Liver (tissue), 9 donors: ENCODE measurements around the gene MSLN. TPM values are rescaled to one million over a fixed set of nuclear protein-coding genes. Genes with fewer than 3 reads are reported as not detected.

ENCODE experiments used
- DNase-seq: peaks from one replicate; pipeline ENCODE4 v3.0.0-alpha.2; 2017; ENCODE audit warnings: low spot score
- H3K27ac ChIP-seq, 2 donors: one replicate each; pipeline ENCODE4 v1.7.0; 2013; ENCODE audit warnings: inconsistent platforms in 2 of 2, low read length in 2 of 2, control low read depth in 1 of 2, low read depth in 1 of 2, mild to moderate bottlenecking in 1 of 2
- H3K27me3 ChIP-seq, 4 donors: one replicate each; pipeline versions ENCODE4 v1.6.1 to v1.7.0; 2013; ENCODE audit warnings: low read length in 3 of 4, inconsistent platforms in 1 of 4, mild to moderate bottlenecking in 1 of 4, moderate library complexity in 1 of 4; ENCODE audit not compliant: control insufficient read depth in 4 of 4, insufficient read depth in 4 of 4
- H3K36me3 ChIP-seq, 4 donors: one replicate each; pipeline versions ENCODE4 v1.6.1 to v1.7.0; 2013; ENCODE audit warnings: low read length in 3 of 4, mild to moderate bottlenecking in 3 of 4, low read depth in 1 of 4, moderate library complexity in 1 of 4; ENCODE audit not compliant: control insufficient read depth in 4 of 4, insufficient read depth in 3 of 4
- H3K4me1 ChIP-seq, 4 donors: one replicate each; pipeline versions ENCODE4 v1.6.1 to v1.7.0; 2013; ENCODE audit warnings: low read length in 3 of 4, mild to moderate bottlenecking in 3 of 4, moderate library complexity in 1 of 4; ENCODE audit not compliant: control insufficient read depth in 4 of 4, insufficient read depth in 4 of 4
- H3K4me3 ChIP-seq, 3 donors: one replicate each; pipeline versions ENCODE4 v1.6.1 to v1.7.0; 2013; ENCODE audit warnings: low read length in 3 of 3, control low read depth in 1 of 3, low read depth in 1 of 3, mild to moderate bottlenecking in 1 of 3
- H3K9ac ChIP-seq, 2 donors: one replicate each; pipeline ENCODE4 v1.7.0; 2013; ENCODE audit warnings: low read length in 2 of 2, mild to moderate bottlenecking in 2 of 2, moderate library complexity in 2 of 2, control low read depth in 1 of 2, low read depth in 1 of 2
- H3K9me3 ChIP-seq, 4 donors: one replicate each; pipeline versions ENCODE4 v1.6.1 to v1.7.0; 2013; ENCODE audit warnings: low read length in 3 of 4; ENCODE audit not compliant: control insufficient read depth in 4 of 4
- EGR1 ChIP-seq, 2 donors: IDR thresholded peaks; 2 replicates each; pipeline ENCODE4 v1.6.1; 2016 to 2018; ENCODE audit warnings: antibody characterized with exemption in 2 of 2, low read depth in 2 of 2
- FOXA1 ChIP-seq: IDR thresholded peaks from 2 replicates; pipeline ENCODE4 v1.6.1; 2016; ENCODE audit warnings: antibody characterized with exemption
- FOXA2 ChIP-seq: IDR thresholded peaks from 2 replicates; pipeline ENCODE4 v1.6.1; 2016; ENCODE audit warnings: antibody characterized with exemption
- GABPA ChIP-seq, 2 donors: IDR thresholded peaks in 1 of 2; conservative IDR thresholded peaks in 1 of 2; 2 replicates each; pipeline ENCODE4 v1.6.1; 2016; ENCODE audit warnings: antibody characterized with exemption in 2 of 2, mild to moderate bottlenecking in 1 of 2, moderate library complexity in 1 of 2
- HNF4A ChIP-seq, 2 donors: conservative IDR thresholded peaks; 2 replicates each; pipeline ENCODE4 v1.6.1; 2016; ENCODE audit warnings: antibody characterized with exemption in 2 of 2, mild to moderate bottlenecking in 2 of 2
- HNF4G ChIP-seq: IDR thresholded peaks from 2 replicates; pipeline ENCODE4 v1.6.1; 2016; ENCODE audit warnings: antibody characterized with exemption
- JUND ChIP-seq, 2 donors: IDR thresholded peaks; 2 replicates each; pipeline ENCODE4 v1.6.1; 2016; ENCODE audit warnings: antibody characterized with exemption in 2 of 2
- NR2F2 ChIP-seq: IDR thresholded peaks from 2 replicates; pipeline ENCODE4 v1.6.1; 2016; ENCODE audit warnings: antibody characterized with exemption
- RAD21 ChIP-seq, 2 donors: IDR thresholded peaks; 2 replicates each; pipeline ENCODE4 v1.6.1; 2016; ENCODE audit warnings: antibody characterized with exemption in 2 of 2, mild to moderate bottlenecking in 2 of 2
- RXRA ChIP-seq, 2 donors: IDR thresholded peaks; 2 replicates each; pipeline ENCODE4 v1.6.1; 2017 to 2018; ENCODE audit warnings: antibody characterized with exemption in 2 of 2, mild to moderate bottlenecking in 1 of 2
- SP1 ChIP-seq: IDR thresholded peaks from 2 replicates; pipeline ENCODE4 v1.6.1; 2018; ENCODE audit warnings: antibody characterized with exemption, mild to moderate bottlenecking
- TAF1 ChIP-seq: conservative IDR thresholded peaks from 2 replicates; pipeline ENCODE4 v1.6.1; 2016; ENCODE audit warnings: antibody characterized with exemption, mild to moderate bottlenecking
- YY1 ChIP-seq: IDR thresholded peaks from 2 replicates; pipeline ENCODE4 v1.6.1; 2016; ENCODE audit warnings: antibody characterized with exemption, mild to moderate bottlenecking
- WGBS: extraction: QIAGEN DNeasy Blood & Tissue Kit; methylation state at CpG from one replicate; pipeline ENCODE4 v1.1.7; 2013; 5-methylcytosine and 5-hydroxymethylcytosine counted together
- polyA plus RNA-seq, 2 donors: library from polyadenylated mRNA; stranded (reverse) in 1 of 2; unstranded in 1 of 2; fragments of 200-250 nt in 1 of 2; fragments of >200 nt in 1 of 2; fragmentation: Nextera tagmentation in 1 of 2; extraction: Ambion mirVana in 1 of 2; gene quantifications; one replicate each; pipeline versions ENCODE4 v1.2.1 to v1.2.3, GENCODE V29; 2013 to 2015
- total RNA-seq, 2 donors: library from RNA; depleted of rRNA; stranded (reverse); fragments of >200 nt; gene quantifications; one replicate each; pipeline ENCODE4 v1.2.3, GENCODE V29; 2014
- TF ChIP-seq, protein P1 (sequence below): IDR thresholded peaks from 2 replicates; pipeline ENCODE4 v1.6.1; 2016; ENCODE audit warnings: antibody characterized with exemption
- TF ChIP-seq, protein P2 (sequence below): IDR thresholded peaks from 2 replicates; pipeline ENCODE4 v1.6.1; 2016; ENCODE audit warnings: antibody characterized with exemption
- TF ChIP-seq, protein P3 (sequence below): IDR thresholded peaks from 2 replicates; pipeline ENCODE4 v1.6.1; 2016; ENCODE audit warnings: antibody characterized with exemption
- TF ChIP-seq, protein P4 (sequence below): fragments of 150-350 bp; IDR thresholded peaks from 2 replicates; pipeline ENCODE4 v1.5.1; 2017; ENCODE audit warnings: improper control_type of control experiment, low read depth, low read length; ENCODE audit not compliant: missing input control
- TF ChIP-seq, protein P5 (sequence below): IDR thresholded peaks from 2 replicates; pipeline ENCODE4 v1.6.1; 2016; ENCODE audit warnings: antibody characterized with exemption, mild to moderate bottlenecking
- donor health status: healthy.
- donor health status: healthy.
- donor health status: healthy.
- donor health status: healthy.
- donor health status: healthy.

Gene MSLN
- total and polyA plus RNA-seq, 4 donors: 0.03 to 0.65 (median 0.08) TPM; not detected in 1

DNA sequence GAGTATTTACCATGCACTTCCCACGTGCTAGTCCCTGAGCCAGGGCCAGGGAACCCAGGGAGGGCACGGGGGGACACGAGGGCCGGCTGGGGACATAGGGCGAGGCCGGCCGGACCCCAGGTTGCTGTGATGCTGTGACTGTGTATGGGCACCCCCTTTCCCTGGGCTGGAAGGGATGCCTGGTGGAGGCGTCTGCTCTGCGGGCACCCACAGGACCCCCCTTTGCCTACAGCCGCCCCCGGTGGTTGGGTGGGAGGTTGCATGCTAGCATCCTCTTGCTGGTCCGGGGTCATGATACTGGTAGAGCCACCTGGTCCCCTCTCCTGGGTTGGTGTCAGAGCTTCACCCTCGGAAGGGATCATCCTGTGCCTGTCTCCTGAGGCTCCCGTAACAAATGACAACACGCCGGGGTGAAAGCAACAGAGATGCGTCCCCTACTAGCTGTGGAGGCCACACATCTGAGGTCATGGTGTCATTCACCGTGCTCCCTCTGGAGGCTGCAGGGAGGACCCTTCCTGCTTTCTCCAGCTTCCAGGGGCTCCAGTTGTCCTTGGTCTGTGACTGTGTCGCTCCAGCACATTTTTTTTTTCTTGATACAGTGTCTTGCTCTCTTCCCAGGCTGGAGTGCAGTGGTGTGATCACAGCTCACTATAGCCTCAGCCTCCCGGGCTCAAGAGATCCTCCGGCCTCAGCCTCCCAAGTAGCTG is 16.6 kb upstream of the MSLN start:
- H3K9ac ChIP-seq: no peak overlapping the region
- H3K27ac ChIP-seq: no peak overlapping the region
- H3K4me3 ChIP-seq: no peak overlapping the region
- H3K4me1 ChIP-seq: peaks cover 12 to 17% (median 15%) of the 10 kb centered on the region in 4 donors
- H3K36me3 ChIP-seq: no peaks in the 10 kb centered on the region
- WGBS: 75% methylated on average over 21 of the region's 21 CpGs
- no peak for DNase-seq
- TF ChIP-seq NR2F2 (no peak), EGR1 (IDR thresholded peaks at IDR 0.05; ENCODE audit: low read depth in 2 of 2) (no peak), JUND (IDR thresholded peaks at IDR 0.05) (no peak), RAD21 (IDR thresholded peaks at IDR 0.05) (no peak), SP1 (no peak), TAF1 (no peak), FOXA1 (no peak), RXRA (IDR thresholded peaks at IDR 0.05) (no peak), HNF4A (conservative IDR thresholded peaks at IDR 0.05) (no peak), YY1 (no peak), HNF4G (no peak), GABPA (IDR thresholded peaks at IDR 0.05 in 1 of 2, conservative IDR thresholded peaks at IDR 0.05 in 1 of 2) (no peak), FOXA2 (no peak)
- TF ChIP-seq, protein P1, sequence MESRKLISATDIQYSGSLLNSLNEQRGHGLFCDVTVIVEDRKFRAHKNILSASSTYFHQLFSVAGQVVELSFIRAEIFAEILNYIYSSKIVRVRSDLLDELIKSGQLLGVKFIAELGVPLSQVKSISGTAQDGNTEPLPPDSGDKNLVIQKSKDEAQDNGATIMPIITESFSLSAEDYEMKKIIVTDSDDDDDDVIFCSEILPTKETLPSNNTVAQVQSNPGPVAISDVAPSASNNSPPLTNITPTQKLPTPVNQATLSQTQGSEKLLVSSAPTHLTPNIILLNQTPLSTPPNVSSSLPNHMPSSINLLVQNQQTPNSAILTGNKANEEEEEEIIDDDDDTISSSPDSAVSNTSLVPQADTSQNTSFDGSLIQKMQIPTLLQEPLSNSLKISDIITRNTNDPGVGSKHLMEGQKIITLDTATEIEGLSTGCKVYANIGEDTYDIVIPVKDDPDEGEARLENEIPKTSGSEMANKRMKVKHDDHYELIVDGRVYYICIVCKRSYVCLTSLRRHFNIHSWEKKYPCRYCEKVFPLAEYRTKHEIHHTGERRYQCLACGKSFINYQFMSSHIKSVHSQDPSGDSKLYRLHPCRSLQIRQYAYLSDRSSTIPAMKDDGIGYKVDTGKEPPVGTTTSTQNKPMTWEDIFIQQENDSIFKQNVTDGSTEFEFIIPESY: no peak
- TF ChIP-seq, protein P2, sequence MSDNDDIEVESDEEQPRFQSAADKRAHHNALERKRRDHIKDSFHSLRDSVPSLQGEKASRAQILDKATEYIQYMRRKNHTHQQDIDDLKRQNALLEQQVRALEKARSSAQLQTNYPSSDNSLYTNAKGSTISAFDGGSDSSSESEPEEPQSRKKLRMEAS: no peak
- TF ChIP-seq, protein P3, sequence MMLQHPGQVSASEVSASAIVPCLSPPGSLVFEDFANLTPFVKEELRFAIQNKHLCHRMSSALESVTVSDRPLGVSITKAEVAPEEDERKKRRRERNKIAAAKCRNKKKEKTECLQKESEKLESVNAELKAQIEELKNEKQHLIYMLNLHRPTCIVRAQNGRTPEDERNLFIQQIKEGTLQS: no peak
- TF ChIP-seq, protein P4, sequence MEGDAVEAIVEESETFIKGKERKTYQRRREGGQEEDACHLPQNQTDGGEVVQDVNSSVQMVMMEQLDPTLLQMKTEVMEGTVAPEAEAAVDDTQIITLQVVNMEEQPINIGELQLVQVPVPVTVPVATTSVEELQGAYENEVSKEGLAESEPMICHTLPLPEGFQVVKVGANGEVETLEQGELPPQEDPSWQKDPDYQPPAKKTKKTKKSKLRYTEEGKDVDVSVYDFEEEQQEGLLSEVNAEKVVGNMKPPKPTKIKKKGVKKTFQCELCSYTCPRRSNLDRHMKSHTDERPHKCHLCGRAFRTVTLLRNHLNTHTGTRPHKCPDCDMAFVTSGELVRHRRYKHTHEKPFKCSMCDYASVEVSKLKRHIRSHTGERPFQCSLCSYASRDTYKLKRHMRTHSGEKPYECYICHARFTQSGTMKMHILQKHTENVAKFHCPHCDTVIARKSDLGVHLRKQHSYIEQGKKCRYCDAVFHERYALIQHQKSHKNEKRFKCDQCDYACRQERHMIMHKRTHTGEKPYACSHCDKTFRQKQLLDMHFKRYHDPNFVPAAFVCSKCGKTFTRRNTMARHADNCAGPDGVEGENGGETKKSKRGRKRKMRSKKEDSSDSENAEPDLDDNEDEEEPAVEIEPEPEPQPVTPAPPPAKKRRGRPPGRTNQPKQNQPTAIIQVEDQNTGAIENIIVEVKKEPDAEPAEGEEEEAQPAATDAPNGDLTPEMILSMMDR: no peak
- TF ChIP-seq, protein P5, sequence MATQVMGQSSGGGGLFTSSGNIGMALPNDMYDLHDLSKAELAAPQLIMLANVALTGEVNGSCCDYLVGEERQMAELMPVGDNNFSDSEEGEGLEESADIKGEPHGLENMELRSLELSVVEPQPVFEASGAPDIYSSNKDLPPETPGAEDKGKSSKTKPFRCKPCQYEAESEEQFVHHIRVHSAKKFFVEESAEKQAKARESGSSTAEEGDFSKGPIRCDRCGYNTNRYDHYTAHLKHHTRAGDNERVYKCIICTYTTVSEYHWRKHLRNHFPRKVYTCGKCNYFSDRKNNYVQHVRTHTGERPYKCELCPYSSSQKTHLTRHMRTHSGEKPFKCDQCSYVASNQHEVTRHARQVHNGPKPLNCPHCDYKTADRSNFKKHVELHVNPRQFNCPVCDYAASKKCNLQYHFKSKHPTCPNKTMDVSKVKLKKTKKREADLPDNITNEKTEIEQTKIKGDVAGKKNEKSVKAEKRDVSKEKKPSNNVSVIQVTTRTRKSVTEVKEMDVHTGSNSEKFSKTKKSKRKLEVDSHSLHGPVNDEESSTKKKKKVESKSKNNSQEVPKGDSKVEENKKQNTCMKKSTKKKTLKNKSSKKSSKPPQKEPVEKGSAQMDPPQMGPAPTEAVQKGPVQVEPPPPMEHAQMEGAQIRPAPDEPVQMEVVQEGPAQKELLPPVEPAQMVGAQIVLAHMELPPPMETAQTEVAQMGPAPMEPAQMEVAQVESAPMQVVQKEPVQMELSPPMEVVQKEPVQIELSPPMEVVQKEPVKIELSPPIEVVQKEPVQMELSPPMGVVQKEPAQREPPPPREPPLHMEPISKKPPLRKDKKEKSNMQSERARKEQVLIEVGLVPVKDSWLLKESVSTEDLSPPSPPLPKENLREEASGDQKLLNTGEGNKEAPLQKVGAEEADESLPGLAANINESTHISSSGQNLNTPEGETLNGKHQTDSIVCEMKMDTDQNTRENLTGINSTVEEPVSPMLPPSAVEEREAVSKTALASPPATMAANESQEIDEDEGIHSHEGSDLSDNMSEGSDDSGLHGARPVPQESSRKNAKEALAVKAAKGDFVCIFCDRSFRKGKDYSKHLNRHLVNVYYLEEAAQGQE: no peak
- H3K27me3 ChIP-seq: no peaks in the 10 kb centered on the region
- no peaks in the 10 kb centered on the region for H3K9me3 ChIP-seq
